HG03571 (cell line): ENCODE data around the gene TRIM4.
"Not testable (repeated sequence)": the region's sequence is repeated elsewhere in the genome, so short reads cannot be mapped to it uniquely, and the experiment has no call there.

Source experiments
- ATAC-seq: cut with Tn5 transposase; IDR thresholded peaks from one replicate; pipeline ENCODE4 v1.9.1; 2021; ENCODE audit not compliant: unreplicated experiment

TRIM4 gene

GRCh38 chr7:99918959-99919813 lies at the start of gene TRIM4:
TSS of gene TRIM4 (minus strand) at chr7:99919530. CDS start at chr7:99919401, 129 bp downstream.
- ATAC-seq: peak; percentile 91

GRCh38 chr7:99958564-99959227 lies 39.4 kb upstream of the TRIM4 start:
- ATAC-seq: no peak

- ATAC-seq: no peak
Observed at GRCh38 chr7:99955247-99955646, 35.9 kb upstream of the TRIM4 start.

GRCh38 chr7:99954643-99955042 lies 35.3 kb upstream of the TRIM4 start:
- ATAC-seq: not testable (repeated sequence)

- ATAC-seq: no peak
Observed at GRCh38 chr7:99953649-99954048, 34.3 kb upstream of the TRIM4 start.

- ATAC-seq: not testable (repeated sequence)
Observed at GRCh38 chr7:99952649-99953048, 33.3 kb upstream of the TRIM4 start.

GRCh38 chr7:99950819-99951218 lies 31.5 kb upstream of the TRIM4 start:
- ATAC-seq: not testable (repeated sequence)

- no peak for ATAC-seq
Observed at GRCh38 chr7:99949645-99950228, 30.4 kb upstream of the TRIM4 start.

GRCh38 chr7:99947608-99948007 lies 28.3 kb upstream of the TRIM4 start:
- no peak for ATAC-seq

- no peak for ATAC-seq
Observed at GRCh38 chr7:99944497-99945070, 25.3 kb upstream of the TRIM4 start.

- ATAC-seq: no peak
Observed at GRCh38 chr7:99943641-99944496, 24.5 kb upstream of the TRIM4 start.

GRCh38 chr7:99938296-99938695 lies 19.0 kb upstream of the TRIM4 start:
- ATAC-seq: no peak

GRCh38 chr7:99935009-99935408 lies 15.7 kb upstream of the TRIM4 start:
- ATAC-seq: not testable (repeated sequence)

GRCh38 chr7:99930376-99930775 lies 11.0 kb upstream of the TRIM4 start:
- no peak for ATAC-seq

- ATAC-seq: no peak
Observed at GRCh38 chr7:99929730-99930053, 10.4 kb upstream of the TRIM4 start.

GRCh38 chr7:99928994-99929729 lies 9.8 kb upstream of the TRIM4 start, which contains the start of gene GJC3:
TSS of gene GJC3 (minus strand) at chr7:99929620. CDS start at chr7:99929620, 0 bp downstream.
- no peak for ATAC-seq

GRCh38 chr7:99928188-99928587 lies 8.9 kb upstream of the TRIM4 start:
- ATAC-seq: no peak

GRCh38 chr7:99927536-99927935 lies 8.2 kb upstream of the TRIM4 start:
- ATAC-seq: no peak

GRCh38 chr7:99926321-99926720 lies 7.0 kb upstream of the TRIM4 start:
- ATAC-seq: no peak

GRCh38 chr7:99923200-99923599 lies 3.9 kb upstream of the TRIM4 start:
- no peak for ATAC-seq
